HG02973 (cell line): ENCODE measurements around the gene TLE4.

ENCODE experiments used
- ATAC-seq: cut with Tn5 transposase; IDR thresholded peaks from one replicate; pipeline ENCODE4 v1.9.1; 2021; ENCODE audit warnings: moderate library complexity; ENCODE audit not compliant: unreplicated experiment

The TLE4 gene

GRCh38 chr9:79570448-79571308, 1.1 kb upstream of the TLE4 start:
- no peak for ATAC-seq

- no peak for ATAC-seq
These were observed 355 bp downstream of the TLE4 start for GRCh38 chr9:79572032-79572607.

- ATAC-seq: no peak
These were observed 1.0 kb downstream of the TLE4 start for GRCh38 chr9:79572608-79573411.

GRCh38 chr9:79573412-79573923, 1.7 kb downstream of the TLE4 start:
- ATAC-seq: no peak

- no peak for ATAC-seq
These were observed 2.4 kb downstream of the TLE4 start for GRCh38 chr9:79574136-79574535.

GRCh38 chr9:79574781-79575180, 3.0 kb downstream of the TLE4 start:
- no peak for ATAC-seq

- no peak for ATAC-seq
These were observed 3.8 kb downstream of the TLE4 start for GRCh38 chr9:79575547-79575946.

- no peak for ATAC-seq
These were observed 6.4 kb downstream of the TLE4 start for GRCh38 chr9:79577969-79578723.

- ATAC-seq: no peak
These were observed 7.1 kb downstream of the TLE4 start for GRCh38 chr9:79578891-79579290.

GRCh38 chr9:79579624-79580023, 7.9 kb downstream of the TLE4 start:
- ATAC-seq: no peak

- ATAC-seq: no peak
These were observed 8.3 kb downstream of the TLE4 start for GRCh38 chr9:79580055-79580454.

GRCh38 chr9:79581388-79581787, 9.6 kb downstream of the TLE4 start:
- no peak for ATAC-seq

- ATAC-seq: no peak
These were observed 10.0 kb downstream of the TLE4 start for GRCh38 chr9:79581794-79582193.

GRCh38 chr9:79583952-79584654, 12.3 kb downstream of the TLE4 start:
- peak; percentile 75 for ATAC-seq

GRCh38 chr9:79584655-79584982, 12.9 kb downstream of the TLE4 start:
- ATAC-seq: no peak

- no peak for ATAC-seq
These were observed 16.9 kb downstream of the TLE4 start for GRCh38 chr9:79588488-79589223.

- no peak for ATAC-seq
These were observed 19.7 kb downstream of the TLE4 start for GRCh38 chr9:79591458-79591857.

GRCh38 chr9:79592726-79593493, 21.1 kb downstream of the TLE4 start:
- ATAC-seq: no peak
